HEK293 (cell line): Measurements from ENCODE around the gene ASCL3.

ENCODE experiments used
- CTCF ChIP-seq: fragments of 450-650 bp; formaldehyde crosslinking; IDR thresholded peaks from 2 replicates; pipeline ENCODE4 v1.5.1; 2016; ENCODE audit warnings: missing biosample characterization, missing genetic modification characterization
- FEZF1 ChIP-seq: fragments of 450-650 bp; formaldehyde crosslinking; IDR thresholded peaks from 2 replicates; pipeline ENCODE4 v1.5.1; 2016; ENCODE audit warnings: missing biosample characterization, missing genetic modification characterization
- SETDB1 ChIP-seq: IDR thresholded peaks from one replicate; pipeline ENCODE4 v1.6.1; 2017; ENCODE audit warnings: mild to moderate bottlenecking, low read length, moderate library complexity, mixed read lengths; ENCODE audit not compliant: insufficient read length
- ZNF114 ChIP-seq: fragments of 450-650 bp; formaldehyde crosslinking; IDR thresholded peaks from 2 replicates; pipeline ENCODE4 v1.5.0; 2017; ENCODE audit warnings: missing biosample characterization, missing genetic modification characterization
- ZNF155 ChIP-seq: fragments of 450-650 bp; formaldehyde crosslinking; IDR thresholded peaks from 2 replicates; pipeline ENCODE4 v1.5.1; 2016; ENCODE audit warnings: missing biosample characterization, missing genetic modification characterization
- ZNF629 ChIP-seq: fragments of 450-650 bp; formaldehyde crosslinking; IDR thresholded peaks from 2 replicates; pipeline ENCODE4 v1.5.1; 2017; ENCODE audit warnings: missing biosample characterization, missing genetic modification characterization
- TF ChIP-seq, protein P1 (sequence below): IDR thresholded peaks from 2 replicates; pipeline ENCODE4 v1.6.1; 2011; ENCODE audit warnings: mild to moderate bottlenecking, low read depth, low read length, borderline replicate concordance
- TF ChIP-seq, protein P2 (sequence below): fragments of 450-650 bp; formaldehyde crosslinking; optimal IDR thresholded peaks from 2 replicates; pipeline ENCODE3; 2016; ENCODE audit warnings: missing biosample characterization, mild to moderate bottlenecking, missing genetic modification characterization

DNA sequence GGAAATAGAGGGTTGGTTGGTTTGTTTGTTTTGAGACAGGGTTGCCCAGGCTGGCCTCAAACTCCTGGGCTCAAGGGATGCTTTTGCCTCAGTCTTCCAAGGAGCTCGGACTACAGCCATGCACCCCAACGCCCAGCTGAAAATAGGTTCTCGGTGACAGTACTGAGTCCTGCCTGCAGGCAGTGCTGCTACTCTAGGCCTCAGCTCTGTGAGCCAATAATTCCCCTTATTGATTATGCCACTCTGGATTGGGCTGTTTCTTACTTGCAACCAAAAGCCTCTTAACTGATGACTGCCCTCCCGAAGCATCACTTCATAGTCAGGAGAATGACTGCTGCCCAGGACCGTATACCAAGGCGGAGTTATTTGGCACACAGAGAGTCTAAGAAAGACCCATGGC is 8.9 kb downstream of the ASCL3 start:
- TF ChIP-seq CTCF (tag by site-specific recombination): no peak
- no peak for TF ChIP-seq ZNF114
- TF ChIP-seq SETDB1: no peak
- TF ChIP-seq, protein P1, sequence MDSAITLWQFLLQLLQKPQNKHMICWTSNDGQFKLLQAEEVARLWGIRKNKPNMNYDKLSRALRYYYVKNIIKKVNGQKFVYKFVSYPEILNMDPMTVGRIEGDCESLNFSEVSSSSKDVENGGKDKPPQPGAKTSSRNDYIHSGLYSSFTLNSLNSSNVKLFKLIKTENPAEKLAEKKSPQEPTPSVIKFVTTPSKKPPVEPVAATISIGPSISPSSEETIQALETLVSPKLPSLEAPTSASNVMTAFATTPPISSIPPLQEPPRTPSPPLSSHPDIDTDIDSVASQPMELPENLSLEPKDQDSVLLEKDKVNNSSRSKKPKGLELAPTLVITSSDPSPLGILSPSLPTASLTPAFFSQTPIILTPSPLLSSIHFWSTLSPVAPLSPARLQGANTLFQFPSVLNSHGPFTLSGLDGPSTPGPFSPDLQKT: no peak
- TF ChIP-seq ZNF155 (tag by site-specific recombination): no peak
- no peak for TF ChIP-seq ZNF629
- TF ChIP-seq, protein P2, sequence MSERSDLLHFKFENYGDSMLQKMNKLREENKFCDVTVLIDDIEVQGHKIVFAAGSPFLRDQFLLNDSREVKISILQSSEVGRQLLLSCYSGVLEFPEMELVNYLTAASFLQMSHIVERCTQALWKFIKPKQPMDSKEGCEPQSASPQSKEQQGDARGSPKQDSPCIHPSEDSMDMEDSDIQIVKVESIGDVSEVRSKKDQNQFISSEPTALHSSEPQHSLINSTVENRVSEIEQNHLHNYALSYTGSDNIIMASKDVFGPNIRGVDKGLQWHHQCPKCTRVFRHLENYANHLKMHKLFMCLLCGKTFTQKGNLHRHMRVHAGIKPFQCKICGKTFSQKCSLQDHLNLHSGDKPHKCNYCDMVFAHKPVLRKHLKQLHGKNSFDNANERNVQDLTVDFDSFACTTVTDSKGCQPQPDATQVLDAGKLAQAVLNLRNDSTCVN (tag by site-specific recombination): no peak
- TF ChIP-seq FEZF1: no peak
